ENCODE measurements around the gene PLPP4.

DNA sequence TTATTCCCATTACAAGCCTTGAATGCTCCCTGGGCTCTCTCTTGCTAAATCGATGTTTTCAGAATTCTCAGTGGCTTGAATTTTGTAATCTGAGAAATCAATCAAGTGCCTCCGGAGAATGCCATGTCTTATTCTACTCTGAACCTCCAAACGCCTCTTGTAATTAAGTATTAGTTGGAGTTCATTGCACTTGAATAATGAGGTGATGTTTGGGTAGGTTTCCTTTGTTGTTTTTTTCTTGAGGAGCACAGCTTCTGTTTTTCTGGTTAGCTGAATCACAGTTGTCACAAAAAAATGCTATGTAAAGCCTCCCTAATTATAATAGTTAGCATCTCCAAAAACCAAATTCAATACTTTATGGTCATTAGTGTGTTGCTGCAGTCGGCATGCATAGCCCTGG is 100.3 kb downstream of the PLPP4 start:
- no peak for TF ChIP-seq NBN (IDR thresholded peaks at IDR 0.05)
- TF ChIP-seq ZZZ3 (IDR thresholded peaks at IDR 0.05; ENCODE audit: control insufficient read depth, insufficient read length, low read depth) = no peak
- TF ChIP-seq SP1 (IDR thresholded peaks at IDR 0.05; ENCODE audit: low read depth, low read length) = no peak
- TF ChIP-seq, protein P1, sequence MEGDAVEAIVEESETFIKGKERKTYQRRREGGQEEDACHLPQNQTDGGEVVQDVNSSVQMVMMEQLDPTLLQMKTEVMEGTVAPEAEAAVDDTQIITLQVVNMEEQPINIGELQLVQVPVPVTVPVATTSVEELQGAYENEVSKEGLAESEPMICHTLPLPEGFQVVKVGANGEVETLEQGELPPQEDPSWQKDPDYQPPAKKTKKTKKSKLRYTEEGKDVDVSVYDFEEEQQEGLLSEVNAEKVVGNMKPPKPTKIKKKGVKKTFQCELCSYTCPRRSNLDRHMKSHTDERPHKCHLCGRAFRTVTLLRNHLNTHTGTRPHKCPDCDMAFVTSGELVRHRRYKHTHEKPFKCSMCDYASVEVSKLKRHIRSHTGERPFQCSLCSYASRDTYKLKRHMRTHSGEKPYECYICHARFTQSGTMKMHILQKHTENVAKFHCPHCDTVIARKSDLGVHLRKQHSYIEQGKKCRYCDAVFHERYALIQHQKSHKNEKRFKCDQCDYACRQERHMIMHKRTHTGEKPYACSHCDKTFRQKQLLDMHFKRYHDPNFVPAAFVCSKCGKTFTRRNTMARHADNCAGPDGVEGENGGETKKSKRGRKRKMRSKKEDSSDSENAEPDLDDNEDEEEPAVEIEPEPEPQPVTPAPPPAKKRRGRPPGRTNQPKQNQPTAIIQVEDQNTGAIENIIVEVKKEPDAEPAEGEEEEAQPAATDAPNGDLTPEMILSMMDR (IDR thresholded peaks at IDR 0.05 in 2 of 3, conservative IDR thresholded peaks at IDR 0.05 in 1 of 3; ENCODE audit: control insufficient read depth in 2 of 3, extremely low read depth in 1 of 3, insufficient read depth in 1 of 3, low read depth in 3 of 3, low read length in 3 of 3) = no peak

All from GM12878 (cell line).